ENCODE measurements around the gene IL27RA.
A peak's percentile ranks its signal among the peaks of the same experiment; 100 is the strongest.

The IL27RA gene

GRCh38 chr19:14056741-14057356 lies 25.3 kb downstream of the IL27RA start:
- no peak for DNase-seq (ENCODE audit: insufficient read length, low spot score)

GRCh38 chr19:14058182-14059092 lies 26.9 kb downstream of the IL27RA start:
- no peak for DNase-seq (ENCODE audit: insufficient read length, low spot score)
- no peak for FAIRE-seq

More at GRCh38 chr19:14056741-14057356, 25.3 kb downstream of the IL27RA start:
- no peak for FAIRE-seq

GRCh38 chr19:14059093-14059480 lies 27.5 kb downstream of the IL27RA start:
- DNase-seq (ENCODE audit: insufficient read length, low spot score) (no peak), FAIRE-seq (no peak)

GRCh38 chr19:14059652-14060155 lies 28.1 kb downstream of the IL27RA start:
- FAIRE-seq: no peak
- DNase-seq (ENCODE audit: insufficient read length, low spot score): no peak

GRCh38 chr19:14061081-14061749 lies 29.7 kb downstream of the IL27RA start:
- DNase-seq (ENCODE audit: insufficient read length, low spot score) (no peak), FAIRE-seq (no peak)

GRCh38 chr19:14061751-14062557 lies 30.4 kb downstream of the IL27RA start, which contains the start of gene PALM3:
Gene PALM3, minus strand, starts transcription at chr19:14062076. Its CDS starts 96 bp downstream, at chr19:14061980.
- DNase-seq (ENCODE audit: insufficient read length, low spot score): no peak
- FAIRE-seq: no peak

- no peak for FAIRE-seq
- no peak for DNase-seq (ENCODE audit: insufficient read length, low spot score)
These were observed 30.9 kb downstream of the IL27RA start for GRCh38 chr19:14062558-14062855.

- no peak for FAIRE-seq
- no peak for DNase-seq (ENCODE audit: insufficient read length, low spot score)
These were observed 31.5 kb downstream of the IL27RA start for GRCh38 chr19:14063105-14063504.

- FAIRE-seq (no peak), DNase-seq (ENCODE audit: insufficient read length, low spot score) (no peak)
These were observed 34.6 kb downstream of the IL27RA start for GRCh38 chr19:14066134-14066533.

GRCh38 chr19:14070268-14071050 lies 38.9 kb downstream of the IL27RA start:
- DNase-seq (ENCODE audit: insufficient read length, low spot score) (no peak), FAIRE-seq (no peak)

GRCh38 chr19:14072535-14073260 lies 41.1 kb downstream of the IL27RA start, which contains the start of gene MISP3:
Gene MISP3, plus strand, starts transcription at chr19:14072786. Its CDS starts 524 bp downstream, at chr19:14073310.
- no peak for FAIRE-seq
- no peak for DNase-seq (ENCODE audit: insufficient read length, low spot score)

- DNase-seq (ENCODE audit: insufficient read length, low spot score): peak; percentile 56
- FAIRE-seq: no peak
These were observed 41.8 kb downstream of the IL27RA start for GRCh38 chr19:14073261-14073924.

- FAIRE-seq (no peak), DNase-seq (ENCODE audit: insufficient read length, low spot score) (peak; percentile 45)
These were observed 42.6 kb downstream of the IL27RA start for GRCh38 chr19:14073925-14074838.

- no peak for FAIRE-seq
- no peak for DNase-seq (ENCODE audit: insufficient read length, low spot score)
These were observed 46.8 kb downstream of the IL27RA start for GRCh38 chr19:14078411-14078810.

GRCh38 chr19:14080887-14081796 lies 49.6 kb downstream of the IL27RA start:
- DNase-seq (ENCODE audit: insufficient read length, low spot score): peak; percentile 98
- peak; percentile 77 for FAIRE-seq
